Stimulated activated CD8-positive, alpha-beta memory T cell treated with anti-CD3 and anti-CD28 coated beads, Interleukin-12 subunit alpha, Interleukin-12 subunit beta, amount 100 ng/mL, for 24 hours (primary cell): ENCODE data around the gene DAZAP2.
"Not testable (repeated sequence)": the region's sequence is repeated elsewhere in the genome, so short reads cannot be mapped to it uniquely, and the experiment has no call there.

Source experiments
- DNase-seq: peaks from one replicate; pipeline ENCODE4 v3.0.0-alpha.2; 2020; ENCODE audit errors: extremely low read depth

DAZAP2 gene

DNA sequence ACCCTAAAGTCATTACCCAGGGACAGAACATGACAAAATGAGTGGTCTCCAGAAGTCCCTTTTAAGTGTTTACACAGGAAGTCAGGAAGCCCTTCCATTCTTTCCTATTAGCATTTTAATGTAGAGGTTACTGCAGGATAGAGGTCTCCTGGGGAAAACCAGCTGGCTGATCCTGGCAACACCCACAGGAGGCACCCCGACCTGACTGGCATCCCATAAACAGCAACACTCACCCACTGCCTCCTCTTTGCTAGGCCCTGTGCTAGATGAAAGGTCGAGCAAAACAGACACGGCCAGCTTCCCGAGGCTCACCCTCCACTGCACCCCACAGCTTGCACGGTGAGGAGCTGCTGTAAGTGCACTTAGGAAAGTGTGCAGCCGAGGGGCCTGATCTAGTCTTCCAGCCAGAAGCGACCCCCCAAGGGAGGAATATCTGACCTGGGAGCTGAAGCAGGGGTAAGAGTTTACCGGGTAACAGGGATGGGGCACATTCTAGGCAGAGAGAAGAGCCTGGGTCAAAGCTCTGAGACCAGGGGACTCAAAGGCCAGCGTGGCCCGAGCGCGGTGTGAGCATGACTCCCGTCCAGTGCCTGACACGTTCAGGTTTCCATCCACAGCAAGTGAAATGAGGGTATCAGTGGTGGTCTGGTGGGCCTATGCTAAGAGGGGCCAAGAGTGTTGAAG is 9.0 kb downstream of the DAZAP2 start:
- DNase-seq, result no peak

DNA sequence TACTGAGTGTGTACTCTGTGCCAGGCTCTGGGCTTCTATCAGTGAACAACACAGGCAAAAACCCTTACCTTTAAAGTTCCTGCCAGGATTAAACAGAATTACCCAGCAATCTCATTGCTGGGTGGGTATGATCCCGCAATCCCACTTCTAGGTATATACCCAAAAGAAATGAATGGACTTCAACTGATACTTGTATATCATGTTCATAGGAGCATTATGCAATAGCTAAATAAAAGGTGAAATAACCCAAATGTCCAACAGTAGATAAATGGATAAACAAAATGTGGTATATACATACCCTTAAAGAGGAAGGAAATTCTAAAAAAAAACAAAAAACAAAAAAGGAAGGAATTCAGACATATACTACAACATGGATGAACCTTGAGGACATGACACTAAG is 14.7 kb downstream of the DAZAP2 start:
- no peak for DNase-seq

DNA sequence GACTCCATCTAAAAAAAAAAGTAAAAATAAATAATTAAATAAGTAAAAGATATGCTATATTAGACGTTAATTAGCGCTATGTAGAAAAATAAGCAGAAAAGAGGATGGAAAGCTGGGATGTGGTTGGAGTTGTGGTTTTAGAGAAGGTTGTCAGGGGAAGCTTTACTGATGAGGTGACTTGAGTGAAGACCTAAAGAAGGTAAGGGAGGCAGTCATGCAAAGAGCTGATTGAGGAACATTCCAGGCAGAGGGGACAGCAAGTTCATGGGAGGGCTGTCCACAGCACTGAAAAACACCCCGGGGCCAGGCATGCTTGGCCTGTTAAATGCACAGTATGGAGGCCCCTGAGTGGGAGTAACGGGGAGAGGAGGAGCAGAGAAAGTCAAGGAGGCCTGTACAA is 15.9 kb downstream of the DAZAP2 start:
- no peak for DNase-seq

DNA sequence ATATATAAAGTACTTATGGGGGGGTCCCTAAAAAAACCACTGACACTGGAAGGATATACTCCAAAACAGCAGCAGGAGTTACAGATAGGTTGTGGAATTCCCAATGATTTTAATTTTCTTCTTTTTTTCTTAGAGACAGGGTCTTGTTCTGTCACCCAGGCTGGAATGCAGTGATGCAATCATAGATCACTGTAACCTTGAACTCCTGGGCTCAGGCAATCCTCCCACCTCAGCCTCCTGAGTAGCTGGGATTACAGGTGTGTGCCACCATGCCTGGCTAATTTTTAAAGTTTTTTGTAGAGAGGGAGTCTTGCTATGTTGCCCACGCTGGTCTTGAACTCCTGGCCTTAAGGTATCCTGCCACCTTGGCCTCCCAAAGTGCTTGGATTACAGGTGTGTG is 21.0 kb downstream of the DAZAP2 start:
- DNase-seq, result not testable (repeated sequence)

DNA sequence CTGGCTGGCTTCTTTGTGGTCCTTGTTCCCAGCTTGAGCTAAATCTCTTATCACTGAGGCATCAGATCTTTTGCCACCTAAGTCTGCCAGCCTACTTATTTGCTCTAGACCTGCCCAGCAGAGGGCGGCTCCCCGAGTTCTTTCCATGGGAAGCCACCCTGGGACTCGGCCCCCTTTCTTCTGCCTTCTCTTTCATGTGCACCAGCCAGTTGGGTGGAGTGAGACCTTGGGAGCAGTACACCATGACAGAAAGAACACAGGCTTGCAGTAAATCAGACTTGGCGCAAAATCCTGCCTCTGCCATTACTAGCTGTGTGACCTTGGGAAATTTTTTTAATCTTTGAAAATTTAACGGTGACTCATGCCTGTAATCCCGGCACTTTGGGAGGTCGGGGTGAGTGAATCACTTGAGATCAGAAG is 24.1 kb downstream of the DAZAP2 start:
- DNase-seq, result no peak

DNA sequence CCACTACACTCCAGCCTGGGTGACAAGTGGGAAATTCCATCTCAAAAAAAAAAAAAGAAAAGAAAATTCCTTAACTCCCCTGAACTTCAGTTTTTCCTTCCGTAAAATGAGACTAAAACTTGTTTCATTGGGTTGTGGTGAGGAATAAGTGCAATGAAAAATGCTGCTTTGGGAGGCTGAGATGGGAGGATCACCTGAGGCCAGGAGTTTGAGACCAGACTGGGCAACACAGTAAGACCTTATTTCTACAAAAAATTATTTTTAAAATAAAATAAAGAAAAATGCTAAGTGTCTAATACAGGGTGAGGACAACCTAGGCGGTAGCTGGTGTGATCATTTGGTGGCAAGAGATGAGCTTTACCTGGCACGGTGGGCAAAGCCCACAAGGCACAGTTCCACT is 24.7 kb downstream of the DAZAP2 start:
- no peak for DNase-seq

DNA sequence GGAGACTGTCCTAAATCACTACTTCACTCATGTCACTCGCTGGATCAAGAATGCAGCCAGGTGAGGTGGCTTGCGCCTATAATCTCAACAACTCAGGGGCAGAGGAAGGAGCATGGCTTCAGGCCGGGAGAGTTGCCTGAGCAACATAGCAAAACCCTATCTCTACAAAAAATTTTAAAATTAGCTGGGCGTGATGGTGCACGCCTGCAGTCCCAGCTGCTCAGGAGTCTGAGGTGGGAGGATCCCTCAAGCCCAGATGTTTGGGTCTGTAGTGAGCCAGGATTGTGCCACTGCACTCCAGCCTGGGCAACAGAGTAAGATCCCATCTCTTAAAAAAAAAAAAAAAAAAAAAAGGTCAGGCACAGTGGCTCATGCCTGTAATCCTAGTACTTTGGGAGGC is 25.7 kb downstream of the DAZAP2 start:
- no peak for DNase-seq

DNA sequence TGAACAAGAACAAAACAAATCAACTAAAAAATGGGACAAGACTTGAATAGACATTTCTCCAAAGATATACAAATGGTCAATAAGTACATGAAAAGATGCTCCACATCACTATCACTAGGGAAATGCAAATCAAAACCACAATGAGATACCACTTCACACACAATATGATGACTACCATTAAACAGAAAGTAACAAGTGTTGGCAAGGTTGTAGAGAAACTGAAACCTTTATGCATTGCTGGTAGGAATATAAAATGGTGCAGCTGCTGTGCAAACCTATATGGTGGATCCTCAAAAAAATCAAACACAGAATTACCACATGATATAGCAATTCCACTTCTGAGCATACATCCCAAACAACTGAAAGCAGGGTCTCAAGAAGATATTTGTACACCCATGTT is 26.4 kb downstream of the DAZAP2 start:
- no peak for DNase-seq

DNA sequence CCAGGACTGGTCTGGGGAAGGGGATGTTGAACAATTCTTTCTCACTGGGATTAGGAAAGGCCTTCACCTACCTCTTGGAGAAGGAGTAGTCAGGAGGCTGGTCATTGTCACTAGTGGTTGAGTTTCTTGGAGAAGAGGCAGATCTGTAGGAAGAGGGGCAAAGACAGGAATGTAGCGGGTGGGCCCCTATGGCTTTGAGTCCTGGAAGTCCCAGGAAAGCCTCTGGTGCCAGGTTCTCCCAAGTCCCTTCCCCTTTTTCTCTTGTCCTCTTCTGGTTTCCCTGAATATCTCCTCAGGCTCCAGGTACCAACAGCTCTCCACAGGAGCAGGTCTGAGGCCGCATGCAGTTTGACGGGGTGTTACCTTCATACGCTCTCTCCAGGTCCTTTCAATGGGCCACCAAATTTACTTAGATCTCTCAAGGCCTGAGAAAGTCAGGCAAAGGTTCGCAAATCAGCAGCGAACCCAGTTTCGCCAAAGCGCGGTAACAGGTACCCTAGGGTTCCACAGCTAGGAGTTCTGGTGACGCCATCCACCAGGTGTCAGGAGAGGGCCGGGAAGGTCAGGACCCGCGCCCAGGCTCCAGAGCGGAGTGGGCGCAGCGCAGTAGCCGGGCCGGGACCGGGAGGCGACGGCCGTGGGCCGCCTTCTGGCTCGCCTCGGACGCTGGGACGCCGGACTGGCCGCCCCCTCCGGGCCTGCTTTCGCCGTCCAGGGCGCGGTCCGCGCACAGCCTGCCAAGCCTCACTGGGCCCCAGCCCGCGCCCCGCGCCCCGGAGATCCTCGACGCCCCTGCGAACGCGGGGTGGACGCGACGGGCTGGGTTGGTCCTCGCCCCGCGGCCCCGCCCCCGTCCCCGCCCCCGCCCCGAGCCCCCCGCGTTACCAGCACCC is 30.8 kb downstream of the DAZAP2 start:
- DNase-seq, result no peak

DNA sequence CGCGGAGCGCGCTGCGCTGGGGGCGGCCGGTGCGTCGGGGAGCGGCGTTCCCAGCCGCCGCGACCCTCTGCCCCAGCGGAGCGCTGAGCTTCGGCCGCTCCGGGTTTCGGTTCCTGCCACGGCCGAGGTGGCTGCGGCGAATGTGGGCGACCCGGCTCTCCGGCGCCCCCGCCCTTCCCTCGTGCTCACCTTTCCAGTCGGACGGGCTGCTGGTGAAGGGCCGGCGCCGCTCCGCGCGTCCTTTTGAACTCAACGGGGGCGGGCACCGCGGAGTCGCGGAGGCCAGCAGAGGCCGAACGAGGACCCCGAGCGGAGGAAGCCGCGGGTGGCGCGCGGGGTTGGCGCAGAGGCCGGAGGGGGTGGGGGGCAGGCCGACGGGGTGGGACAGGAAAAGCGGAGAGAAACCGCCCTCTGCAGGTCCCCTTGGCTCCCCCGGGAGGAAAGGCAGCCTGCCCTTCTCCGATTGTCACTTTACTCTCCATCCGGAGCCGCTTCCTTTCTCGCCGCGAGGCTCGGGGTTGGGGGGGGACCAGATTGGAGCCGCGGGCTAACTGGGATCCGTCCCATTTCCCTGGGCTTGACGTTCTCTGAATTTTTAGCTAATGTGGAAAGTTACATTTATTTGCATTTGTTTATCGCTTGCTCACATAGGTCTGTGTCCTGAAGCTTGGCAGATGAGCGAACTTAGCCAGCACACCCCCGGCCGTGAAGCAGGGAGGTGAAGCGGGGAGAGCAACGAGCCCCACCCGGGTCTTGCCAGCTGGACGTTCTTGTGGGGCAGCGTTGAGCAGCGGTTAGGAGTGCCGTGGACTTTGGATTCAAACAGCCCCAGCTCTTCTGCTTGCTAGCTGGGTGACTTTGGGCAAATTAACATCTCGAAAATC is 31.7 kb downstream of the DAZAP2 start, which contains the start of gene SMAGP:
Gene SMAGP, minus strand, starts transcription at position 349 of the 884 bp plus-strand sequence. CDS start 1,137 bp downstream, outside the sequence.
- no peak for DNase-seq

DNA sequence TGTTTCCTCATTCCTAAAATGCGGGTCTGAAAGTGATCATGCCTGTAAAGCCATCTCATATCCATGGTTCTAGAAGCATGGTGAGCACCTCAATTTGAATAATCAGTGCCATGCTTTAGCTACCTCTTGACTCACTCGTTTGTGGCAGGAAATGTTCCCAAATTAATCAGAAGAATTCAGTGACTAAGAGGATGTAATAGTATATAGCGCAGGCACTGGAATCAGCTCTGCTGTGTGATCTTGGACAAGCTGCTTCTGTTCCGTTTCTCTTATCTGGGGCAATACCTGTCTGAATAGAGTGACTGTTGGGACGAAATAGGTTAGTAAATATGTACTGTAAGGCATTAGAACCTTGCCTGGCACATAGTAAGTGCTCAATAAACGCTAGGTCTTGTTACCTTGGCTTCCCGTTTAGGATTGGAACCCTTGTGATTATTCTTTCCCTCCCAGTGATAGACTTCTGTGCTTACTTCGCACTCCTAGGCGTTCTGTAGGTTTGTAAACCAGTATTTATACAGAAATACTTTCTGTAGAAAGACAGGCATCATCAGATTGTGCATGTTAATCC is 32.4 kb downstream of the DAZAP2 start:
- DNase-seq, result no peak

DNA sequence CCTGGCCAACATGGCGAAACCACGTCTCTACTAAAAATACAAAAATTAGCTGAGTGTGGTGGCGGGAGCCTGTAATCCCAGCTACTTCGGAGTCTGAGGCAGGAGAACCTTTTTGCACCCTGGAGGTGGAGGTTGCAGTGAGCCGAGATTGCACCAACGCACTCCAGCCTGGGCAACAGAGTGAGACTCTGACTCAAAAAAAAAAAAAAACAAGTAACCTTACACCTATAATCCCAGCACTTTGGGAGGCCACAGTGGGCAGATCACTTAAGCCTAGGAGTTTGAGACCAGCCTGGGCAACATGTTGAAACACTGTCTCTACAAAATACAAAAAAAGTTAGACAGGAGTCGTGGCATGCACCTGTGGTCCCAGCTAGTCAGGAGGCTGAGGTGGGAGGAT is 34.2 kb downstream of the DAZAP2 start:
- not testable (repeated sequence) for DNase-seq

DNA sequence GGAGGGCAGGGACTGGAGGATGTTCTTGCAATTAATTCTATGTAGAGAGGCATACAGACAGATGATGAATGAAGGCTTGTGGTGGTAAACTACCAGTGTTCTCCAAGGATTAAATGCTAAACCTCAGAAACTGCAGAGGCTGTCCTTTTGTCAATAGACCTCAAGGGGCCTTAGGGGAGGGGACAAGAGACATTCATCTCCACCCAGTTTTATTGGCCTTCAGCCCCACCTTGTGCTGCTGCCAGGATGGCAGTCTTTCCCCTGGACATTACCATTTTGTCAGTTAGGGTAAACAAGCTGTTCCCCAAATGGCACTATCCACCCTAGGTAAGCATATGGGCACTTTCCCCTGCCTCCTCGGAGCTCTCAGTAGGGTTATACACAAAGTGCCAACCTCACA is 36.5 kb downstream of the DAZAP2 start:
- DNase-seq, result no peak

DNA sequence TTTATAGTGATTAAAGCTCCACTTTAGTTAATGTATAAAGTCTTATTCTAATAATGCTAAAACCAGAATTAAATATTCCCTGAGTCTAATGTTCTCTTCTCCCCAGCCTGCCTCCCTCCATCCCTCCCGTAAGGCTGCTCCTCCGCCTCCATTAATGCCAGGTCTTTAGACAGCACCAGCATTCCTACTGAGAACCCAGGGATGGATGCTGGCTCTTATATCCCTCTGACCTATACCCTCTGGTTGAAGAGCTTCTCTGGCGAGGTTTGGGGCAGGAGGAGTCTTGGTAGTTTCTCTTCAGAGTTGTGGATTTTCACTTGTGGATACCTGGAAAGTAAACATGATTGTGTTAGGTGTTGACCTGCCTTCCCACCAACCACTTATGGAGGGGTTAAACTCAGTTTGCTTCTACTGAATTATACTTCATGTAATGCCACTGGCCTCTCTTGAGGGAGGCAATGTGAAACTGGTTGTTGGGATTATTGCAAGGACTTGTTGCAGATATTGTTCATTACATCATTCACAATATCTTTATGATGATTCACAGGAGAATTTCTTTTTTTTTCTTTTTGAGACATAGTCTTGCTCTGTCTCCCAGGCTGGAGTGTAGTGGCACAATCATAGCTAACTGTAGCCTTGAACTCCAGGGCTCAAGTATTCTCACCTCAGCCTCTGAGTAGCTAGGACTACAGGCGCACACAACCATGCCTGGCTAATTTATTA is 42.7 kb downstream of the DAZAP2 start:
- no peak for DNase-seq

DNA sequence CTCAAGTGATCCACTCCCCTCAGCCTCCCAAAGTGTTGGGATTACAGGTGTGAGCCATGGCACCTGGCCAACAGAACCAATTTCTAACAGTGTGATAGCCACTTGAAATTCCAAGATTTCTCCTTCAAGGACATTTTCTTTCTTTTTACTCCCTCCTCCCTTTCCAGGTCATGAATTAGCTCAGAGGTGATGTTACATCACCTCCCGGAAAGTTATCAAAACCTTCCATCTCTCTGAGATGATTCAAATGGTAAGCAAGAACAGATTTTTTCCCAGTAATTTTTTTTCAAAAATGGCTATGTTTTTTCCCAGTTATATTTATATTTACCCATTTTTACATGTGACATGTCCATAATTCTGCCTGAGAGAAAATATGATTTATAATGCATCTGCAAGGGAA is 47.2 kb downstream of the DAZAP2 start:
- no peak for DNase-seq

DNA sequence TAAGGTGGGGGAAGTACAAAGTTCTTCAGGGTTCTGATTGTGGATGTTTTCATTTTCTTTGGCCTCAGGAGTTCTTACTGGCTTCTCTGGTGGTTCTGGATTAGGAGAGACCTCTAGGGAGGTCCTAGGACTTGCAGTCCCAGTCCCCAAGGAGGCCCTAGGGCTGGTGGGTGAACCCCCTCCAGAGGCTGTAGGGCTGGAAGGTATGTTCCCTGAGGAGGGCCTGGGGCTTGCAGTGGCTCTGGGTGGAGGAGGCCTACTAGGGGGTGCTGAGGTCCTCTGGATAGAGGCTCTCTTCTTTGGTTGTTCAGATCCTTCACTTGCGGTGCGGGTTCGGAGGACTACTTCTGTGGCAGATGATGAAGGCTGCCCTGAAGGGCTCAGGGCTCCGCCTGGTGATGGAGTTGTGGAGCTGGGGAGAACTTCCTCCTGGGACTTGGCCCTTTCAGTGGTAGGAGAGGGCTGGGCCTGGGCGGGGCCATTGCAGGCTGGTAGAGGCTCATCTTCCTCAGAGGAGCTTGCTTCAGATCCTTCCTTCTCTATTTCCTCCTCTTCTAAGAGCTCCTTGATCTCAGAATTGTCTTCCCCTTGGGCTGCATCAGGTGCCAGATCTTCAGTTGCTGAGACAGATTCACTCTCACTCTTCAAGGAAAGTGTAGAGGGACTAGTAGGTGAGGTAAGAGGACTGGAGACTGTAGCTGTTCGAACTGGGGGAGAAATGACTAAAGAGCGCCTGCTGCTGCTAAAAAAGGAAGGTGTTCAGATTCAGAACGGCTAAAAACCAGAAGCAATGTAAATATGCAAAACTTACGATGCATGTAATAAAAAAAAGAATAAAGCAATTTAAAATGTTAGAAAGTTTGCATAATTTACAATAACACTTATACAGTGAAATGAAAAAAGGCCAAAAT is 53.2 kb downstream of the DAZAP2 start:
- not testable (repeated sequence) for DNase-seq
